Measurements from ENCODE around the gene OR6C2. TPM values are rescaled to one million over a fixed set of nuclear protein-coding genes. Genes with fewer than 3 reads are reported as not detected.
A peak's percentile ranks its signal among the peaks of the same experiment; 100 is the strongest.
"Not testable (repeated sequence)": the region's sequence is repeated elsewhere in the genome, so short reads cannot be mapped to it uniquely, and the experiment has no call there.

The OR6C2 gene
- not detected for total RNA-seq

DNA sequence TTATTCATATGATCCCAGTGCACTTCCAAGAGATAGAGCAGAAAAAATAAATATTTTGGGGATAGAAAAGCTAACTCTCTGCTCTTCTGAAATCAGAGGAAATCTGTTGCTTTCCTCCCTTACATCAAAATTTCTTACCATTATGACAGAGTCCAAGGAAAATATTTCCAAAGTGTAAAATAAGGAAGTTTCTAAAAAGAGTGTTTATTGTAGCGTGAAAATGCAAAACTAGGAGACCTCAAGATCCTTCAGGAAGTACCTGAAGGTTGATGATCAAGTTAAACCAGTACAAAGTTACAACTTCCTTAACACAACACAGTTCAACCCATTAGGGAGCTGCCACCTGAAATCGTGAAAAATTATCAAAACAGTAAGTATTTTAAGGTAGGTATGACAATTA lies at the start of gene OR6C2:
Gene OR6C2, plus strand, starts transcription at position 301 of the 400 bp plus-strand sequence. CDS start 8,138 bp downstream, outside the sequence.
- DNase-seq (ENCODE audit: low spot score) = no peak
- intact Hi-C loops (cut with DNase I) = no loop called here
- no peak for ATAC-seq

DNA sequence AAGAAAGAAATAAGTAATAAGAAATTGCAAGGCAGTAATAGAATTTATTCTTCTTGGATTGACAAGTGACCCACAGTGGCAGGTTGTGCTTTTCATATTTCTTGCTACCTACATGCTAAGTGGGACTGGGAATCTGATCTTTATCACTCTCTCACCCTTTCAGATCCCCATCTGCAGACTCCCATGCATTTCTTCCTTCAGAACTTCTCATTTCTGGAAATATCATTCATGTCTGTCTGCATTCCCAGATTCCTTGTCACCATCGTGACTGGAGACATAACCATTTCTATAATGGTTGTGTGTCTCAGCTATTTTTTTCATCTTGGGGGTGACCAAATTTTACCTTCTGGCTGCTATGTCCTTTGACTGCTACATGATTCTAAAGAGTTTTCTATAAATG lies 47.5 kb upstream of the OR6C2 start:
- no peak for DNase-seq (ENCODE audit: low spot score)
- no peak for ATAC-seq
- intact Hi-C loops (cut with DNase I) = no loop called here

DNA sequence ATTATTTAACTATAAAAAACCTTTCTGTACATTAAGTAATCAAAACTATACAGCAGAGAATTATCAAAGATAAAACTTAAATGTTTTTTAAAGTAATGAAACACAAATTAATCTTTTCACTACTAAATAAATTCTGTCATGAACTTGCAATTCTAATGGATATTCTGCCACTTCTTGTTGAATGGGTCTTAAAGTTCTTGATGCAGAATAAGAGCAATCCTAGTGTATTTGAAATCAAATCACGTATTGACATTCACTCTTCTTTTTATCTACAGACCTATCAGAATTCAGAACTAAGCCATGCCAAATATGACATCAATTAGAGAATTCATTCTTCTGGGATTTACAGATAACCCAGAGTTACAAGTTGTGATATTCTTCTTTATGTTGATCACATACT lies 43.6 kb upstream of the OR6C2 start, which contains the start of gene OR6C65:
Gene OR6C65, plus strand, starts transcription at position 301 of the 400 bp plus-strand sequence. Its CDS starts 0 bp downstream, at position 301.
- ATAC-seq (no peak), DNase-seq (ENCODE audit: low spot score) (no peak)
- intact Hi-C loops (cut with DNase I) = no loop called here

DNA sequence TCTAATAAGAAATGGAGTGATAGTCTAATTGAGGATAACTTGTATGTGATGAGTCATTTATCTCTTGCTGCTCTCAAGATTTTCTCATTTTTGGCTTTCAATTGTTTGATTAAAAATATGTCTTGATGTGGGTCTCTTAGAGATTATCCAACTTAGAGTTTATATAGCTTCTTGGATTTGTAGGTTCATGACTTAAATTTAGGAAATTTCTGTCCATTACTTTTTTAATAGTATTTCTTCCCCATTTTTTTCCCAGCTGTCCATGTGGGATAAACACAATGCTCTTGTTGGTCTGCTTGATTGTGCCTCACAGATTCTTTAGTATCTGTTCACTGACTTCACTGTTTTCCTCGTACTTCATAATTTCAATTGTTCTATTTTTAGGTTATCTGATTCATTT lies 36.0 kb upstream of the OR6C2 start:
- ATAC-seq (no peak), DNase-seq (ENCODE audit: low spot score) (no peak)
- intact Hi-C loops (cut with DNase I) = no loop called here

DNA sequence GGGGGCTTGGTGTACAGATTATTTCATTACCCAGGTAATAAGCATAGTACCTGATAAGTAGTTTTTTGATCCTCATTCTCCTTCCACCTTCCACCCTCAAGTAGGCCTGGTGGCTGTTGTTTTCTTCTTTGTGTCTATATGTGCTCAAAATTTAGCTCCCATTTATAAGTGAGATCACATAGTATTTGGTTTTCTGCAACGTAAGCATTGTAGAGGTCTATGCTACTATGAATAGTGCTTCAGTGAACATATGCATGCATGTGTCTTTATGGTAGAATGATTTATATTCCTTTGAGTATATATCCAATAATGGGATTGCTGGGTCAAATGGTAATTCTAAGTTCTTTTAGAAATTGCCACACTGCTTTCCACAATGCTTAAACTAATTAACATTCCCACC lies 34.7 kb upstream of the OR6C2 start:
- intact Hi-C loops (cut with DNase I); ATAC-seq; DNase-seq (ENCODE audit: low spot score): not testable (repeated sequence)

DNA sequence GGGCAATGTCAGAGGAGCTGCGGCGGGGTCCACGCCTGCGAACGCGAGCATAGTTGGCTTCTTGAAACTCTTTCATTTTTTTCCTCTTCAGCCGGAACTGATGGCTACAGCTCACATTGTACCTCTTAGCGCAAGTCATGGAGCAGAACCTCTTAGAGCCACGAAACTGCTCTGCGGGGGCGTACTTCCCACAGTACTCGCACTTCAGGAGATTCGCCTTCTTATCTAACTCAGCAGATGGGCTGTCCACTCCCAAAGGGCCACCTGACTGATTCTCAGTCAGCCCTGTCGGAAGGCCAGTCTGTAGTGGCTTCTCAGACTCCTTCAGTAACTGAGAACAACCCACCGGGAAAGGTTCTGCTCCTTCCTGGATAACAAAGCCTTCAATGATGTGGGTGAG lies 31.7 kb upstream of the OR6C2 start:
- DNase-seq (ENCODE audit: low spot score); ATAC-seq; intact Hi-C loops (cut with DNase I): not testable (repeated sequence)

DNA sequence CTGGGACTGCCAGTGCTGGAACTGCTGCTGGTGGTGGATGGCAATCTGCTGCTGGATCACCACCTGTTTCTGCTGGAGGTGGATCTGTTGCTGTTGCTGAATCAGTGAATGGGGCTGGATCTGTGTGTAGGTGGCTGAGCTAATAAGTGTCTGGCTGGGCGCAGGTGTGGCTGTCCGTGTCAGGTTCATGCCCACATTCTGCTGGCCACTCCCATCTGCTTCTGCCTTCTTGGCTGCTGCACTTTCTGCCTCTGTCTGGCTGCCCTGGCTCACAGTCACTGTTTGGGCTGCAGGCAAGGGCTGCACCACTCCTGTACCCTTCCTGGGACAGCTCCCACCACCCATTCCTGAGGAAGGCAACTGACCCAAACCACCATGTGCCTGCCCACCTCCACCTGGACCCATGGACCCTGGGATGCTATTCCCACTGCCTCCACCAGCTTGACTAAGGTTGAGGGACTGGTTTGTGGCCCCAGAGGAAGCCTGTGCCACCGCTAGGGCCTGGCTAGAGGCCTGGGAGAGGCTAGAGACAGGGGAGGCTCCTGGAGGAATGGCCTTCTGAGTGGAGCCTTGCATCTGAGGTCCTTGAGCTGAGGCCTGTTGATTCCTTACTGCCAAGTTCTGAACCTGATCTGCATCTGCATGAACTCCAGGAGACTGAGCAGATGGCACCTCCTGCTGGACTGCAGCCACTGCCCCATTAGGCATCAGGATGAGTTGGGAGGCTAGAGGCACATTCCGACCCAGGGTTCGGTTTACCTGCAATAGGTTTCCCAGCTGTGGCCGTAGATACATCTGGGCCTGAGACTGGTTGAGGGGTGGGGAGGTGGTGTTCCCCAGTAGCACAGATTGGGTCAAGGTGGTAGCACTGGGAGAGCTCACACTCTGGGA lies 30.1 kb upstream of the OR6C2 start:
- intact Hi-C loops (cut with DNase I); DNase-seq (ENCODE audit: low spot score): not testable (repeated sequence)
- ATAC-seq = peak; percentile 38

DNA sequence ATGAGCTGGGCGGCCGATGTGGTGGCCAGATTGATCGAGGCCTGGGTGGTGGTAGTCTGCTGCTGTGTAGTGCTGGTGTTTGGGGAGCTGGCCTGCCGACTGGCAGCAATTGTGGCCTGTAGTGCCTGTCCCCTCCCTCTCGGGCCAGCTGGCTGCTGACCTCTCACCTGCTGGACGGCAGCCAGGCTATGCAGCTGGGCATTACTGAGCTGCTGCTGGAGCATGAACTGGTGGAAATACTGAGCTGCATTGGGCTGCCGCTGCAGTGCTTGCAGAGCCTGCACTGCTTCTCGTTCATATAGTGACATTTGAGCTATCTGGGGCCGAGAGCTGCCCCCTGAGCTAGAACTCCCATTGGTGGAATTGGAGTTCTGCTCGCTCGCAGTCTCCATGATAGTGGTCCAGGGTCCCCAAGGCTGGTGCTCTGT lies 29.5 kb upstream of the OR6C2 start:
- intact Hi-C loops (cut with DNase I); DNase-seq (ENCODE audit: low spot score): not testable (repeated sequence)
- ATAC-seq = peak; percentile 28

DNA sequence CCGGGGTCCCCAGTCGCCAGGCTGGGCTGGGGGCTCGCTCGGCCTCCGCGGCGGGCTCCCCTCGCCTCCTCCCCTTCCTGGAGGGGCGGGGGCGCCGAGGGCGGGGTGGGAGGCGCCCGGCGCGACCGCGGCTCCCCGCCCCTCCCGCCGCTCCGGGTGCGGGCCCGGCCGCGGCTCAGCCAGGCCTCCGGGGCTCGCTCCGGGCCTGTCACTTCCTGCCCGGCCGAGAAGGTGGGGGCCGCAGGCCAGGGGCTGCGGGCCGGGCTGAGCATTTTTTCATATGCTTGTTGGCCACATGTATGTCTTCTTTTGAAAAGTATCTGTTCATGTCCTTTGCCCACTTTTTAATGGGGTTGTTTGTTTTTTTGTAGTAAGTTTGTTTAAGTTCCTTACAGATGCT lies 29.0 kb upstream of the OR6C2 start:
- peak; percentile 45 for ATAC-seq
- intact Hi-C loops (cut with DNase I); DNase-seq (ENCODE audit: low spot score): not testable (repeated sequence)

DNA sequence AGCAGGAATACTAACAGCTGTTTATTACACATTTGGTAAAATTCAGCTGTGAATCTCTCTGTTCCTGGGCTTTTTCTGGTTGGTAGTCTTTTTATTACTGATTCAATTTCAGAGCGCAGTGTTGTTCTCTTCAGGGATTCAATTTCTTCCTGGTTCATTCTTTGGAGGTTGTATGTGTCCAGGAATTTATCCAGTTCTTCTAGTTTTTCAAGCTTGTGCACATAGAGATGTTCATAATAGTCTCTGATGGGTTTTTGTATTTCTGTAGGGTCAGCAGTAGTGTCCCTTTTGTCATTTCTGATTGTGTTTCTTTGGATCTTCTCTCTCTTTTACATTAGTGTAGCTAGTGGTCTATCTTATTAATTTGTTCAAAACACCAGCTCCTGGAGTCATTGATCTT lies 26.9 kb upstream of the OR6C2 start:
- ATAC-seq = no peak

DNA sequence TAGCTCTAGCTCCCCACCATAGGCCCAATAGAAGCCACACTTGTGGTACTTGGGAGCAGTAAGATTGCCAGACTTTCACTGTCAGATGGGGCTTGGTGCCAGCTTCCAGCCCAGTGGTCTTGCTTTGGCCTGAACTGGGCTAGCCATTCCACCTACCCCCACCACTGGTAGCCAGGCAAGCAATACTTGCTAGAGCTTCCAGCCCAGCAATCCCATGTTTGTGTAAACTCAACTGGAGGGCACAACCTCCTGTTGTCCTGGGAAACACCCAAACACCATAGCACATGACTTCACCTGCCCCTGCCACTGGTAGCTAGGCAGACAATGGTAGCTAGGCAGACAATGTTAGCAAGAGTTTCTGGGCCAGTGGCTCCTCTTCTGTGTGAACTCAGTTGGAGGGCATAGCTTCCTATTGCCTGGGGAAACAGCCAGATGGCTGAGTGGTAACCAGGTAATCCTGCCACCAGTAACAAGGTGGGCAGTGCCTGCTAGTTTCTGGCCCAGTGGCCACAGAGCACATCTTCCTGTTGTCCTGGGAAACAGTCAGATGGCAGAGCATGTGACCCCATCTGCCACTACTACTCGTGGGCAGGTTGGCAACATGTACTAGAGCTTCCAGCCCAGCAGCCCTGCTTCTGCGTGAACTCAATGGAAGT lies 23.4 kb upstream of the OR6C2 start:
- ATAC-seq = no peak
- intact Hi-C loops (cut with DNase I) = loop anchor here (5.0 kb wide), 1 partner anchor 357 kb away; no protein-coding TSS in a partner anchor

More for the DNA sequence above, 26.9 kb upstream of the OR6C2 start:
- intact Hi-C loops (cut with DNase I) = no loop called here
- DNase-seq (ENCODE audit: low spot score) = no peak

DNA sequence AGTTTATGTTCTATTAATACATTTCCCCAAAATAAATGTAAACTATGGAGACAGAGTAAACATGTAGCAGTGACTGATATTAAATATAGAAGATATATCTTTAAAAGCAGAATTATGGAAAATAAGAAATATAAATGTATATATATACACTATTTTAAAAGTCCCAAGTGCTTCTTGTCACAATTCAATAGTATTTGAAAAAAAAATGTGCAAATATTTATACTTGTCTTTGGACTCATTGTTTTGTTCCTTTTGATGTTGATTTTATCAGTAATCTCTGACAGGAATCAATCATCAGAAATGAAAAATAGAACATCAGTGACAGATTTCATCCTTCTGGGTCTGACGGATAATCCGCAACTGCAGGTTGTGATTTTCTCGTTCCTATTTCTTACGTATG lies 17.9 kb upstream of the OR6C2 start, which contains the start of gene OR6C76:
Gene OR6C76, plus strand, starts transcription at position 301 of the 400 bp plus-strand sequence. Its CDS starts 0 bp downstream, at position 301.
- no peak for DNase-seq (ENCODE audit: low spot score)
- no peak for ATAC-seq
- intact Hi-C loops (cut with DNase I) = no loop called here

More for the DNA sequence above, 23.4 kb upstream of the OR6C2 start:
- DNase-seq (ENCODE audit: low spot score) = no peak

DNA sequence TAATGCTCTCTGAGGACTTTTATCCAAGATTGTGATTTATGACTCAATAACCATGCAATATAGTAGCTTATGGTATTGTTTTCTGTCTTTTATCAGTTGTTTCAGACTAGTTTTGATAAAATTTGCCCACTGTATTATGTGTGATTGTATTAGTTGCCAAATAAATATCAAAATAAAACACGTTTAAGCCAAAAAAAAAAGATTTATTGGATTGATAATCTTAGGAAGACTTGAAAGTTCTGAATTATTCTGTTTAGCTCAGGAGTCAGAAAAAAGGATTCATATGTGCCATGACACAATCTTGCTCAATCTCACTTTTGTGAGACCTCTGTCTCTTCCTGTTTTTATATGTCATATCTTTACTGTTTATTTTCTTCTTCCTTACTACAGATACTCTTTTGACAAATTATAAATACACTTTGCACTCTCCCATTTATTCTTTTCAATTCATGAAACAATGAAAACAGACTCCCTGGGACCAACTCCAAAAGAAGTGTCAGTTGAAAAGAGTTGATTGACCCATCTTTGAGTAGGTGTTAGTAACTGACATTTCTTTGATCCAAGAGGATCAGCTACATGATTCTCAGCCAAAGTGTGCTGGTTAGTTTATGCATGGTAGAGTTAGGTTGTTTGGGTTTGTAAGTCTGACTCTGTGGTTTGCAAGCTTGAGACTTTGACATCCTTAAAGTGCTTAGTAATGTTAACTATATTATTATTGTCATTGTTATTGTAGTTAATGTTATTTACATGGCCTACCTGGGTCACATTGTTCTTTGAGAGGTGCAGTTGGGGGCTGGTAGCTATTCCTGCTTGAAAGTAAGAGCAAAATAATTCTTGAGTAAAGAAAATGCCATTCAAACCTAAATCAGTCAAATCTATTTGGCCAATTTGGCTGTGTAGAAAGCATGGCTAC lies 15.3 kb upstream of the OR6C2 start:
- ATAC-seq = no peak
- intact Hi-C loops (cut with DNase I) = no loop called here
- no peak for DNase-seq (ENCODE audit: low spot score)

DNA sequence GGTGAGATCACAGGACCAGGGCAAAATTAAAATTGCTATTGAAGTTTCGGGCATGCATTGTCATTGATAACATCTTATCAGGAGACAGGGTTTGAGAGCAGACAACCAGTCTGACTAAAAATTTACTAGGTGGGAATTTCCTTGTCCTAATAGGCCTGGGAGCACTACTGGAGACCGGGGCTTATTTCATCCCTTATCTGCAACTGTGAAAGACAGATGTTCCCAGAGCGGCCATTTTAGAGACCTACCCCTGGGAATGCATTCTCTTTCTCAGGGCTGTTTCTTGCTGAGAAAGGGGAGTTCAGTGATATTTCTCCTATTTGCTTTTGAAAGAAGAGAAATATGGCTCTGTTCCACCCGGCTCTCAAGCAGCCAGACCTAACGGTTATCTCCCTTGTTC lies 2.6 kb upstream of the OR6C2 start:
- DNase-seq (ENCODE audit: low spot score); ATAC-seq; intact Hi-C loops (cut with DNase I): not testable (repeated sequence)

DNA sequence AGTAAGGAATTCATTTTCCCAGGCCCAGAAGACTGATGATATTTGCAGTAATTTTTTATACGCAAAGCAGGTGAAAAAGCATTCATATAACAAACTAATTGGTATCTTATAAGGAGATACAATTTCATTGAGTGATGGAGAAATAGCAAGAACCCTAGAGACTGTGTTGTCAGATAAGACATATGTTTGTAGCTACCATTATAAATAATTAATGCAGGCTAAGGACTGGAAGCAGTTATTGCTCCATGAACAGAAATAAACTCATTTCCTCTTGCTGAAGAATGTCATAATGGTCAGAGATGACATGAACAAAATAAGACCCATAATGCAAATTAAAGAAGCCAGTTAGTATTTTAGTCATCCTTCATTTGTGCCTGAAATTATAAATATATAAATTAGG lies 1.5 kb downstream of the OR6C2 start:
- ATAC-seq (no peak), DNase-seq (ENCODE audit: low spot score) (no peak)
- intact Hi-C loops (cut with DNase I) = no loop called here

DNA sequence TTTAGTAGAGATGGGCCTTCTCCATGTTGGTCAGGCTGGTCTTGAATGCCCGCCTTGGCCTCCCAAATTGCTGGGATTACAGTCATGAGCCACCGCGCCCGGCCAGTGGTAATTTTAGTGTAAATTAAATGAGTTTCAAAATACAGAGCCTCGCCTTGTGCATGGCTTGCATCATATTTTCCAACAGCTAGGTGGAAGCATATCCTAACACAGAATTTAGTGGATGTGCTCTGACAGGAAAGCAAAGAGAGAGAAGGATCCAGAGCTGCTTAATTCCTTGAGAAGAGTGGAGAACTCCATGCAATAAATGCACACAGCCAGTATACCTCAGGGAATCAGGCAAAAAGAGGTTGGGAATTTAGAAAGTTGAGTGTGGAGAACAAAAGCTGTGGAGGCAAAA lies 2.5 kb downstream of the OR6C2 start:
- DNase-seq (ENCODE audit: low spot score) (no peak), ATAC-seq (no peak)
- intact Hi-C loops (cut with DNase I) = no loop called here

DNA sequence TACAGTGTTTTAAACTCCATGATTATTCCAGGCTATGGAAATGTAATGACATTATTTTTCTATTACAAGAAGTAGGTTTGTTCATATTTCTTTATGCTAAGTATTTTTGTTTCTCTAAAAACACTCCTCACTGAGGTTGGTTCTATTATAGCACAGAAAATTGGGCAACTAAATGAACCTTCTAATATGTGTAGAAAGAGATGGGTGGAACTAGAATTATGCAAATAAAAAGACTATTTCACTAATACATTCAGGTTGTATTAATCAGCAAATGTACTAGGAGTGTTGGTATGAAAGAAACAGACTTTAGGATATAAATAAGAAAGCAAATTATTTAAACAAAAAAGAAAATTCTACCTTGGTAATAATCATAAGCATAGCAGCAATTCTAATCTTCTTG lies 4.9 kb downstream of the OR6C2 start:
- intact Hi-C loops (cut with DNase I) = no loop called here
- no peak for DNase-seq (ENCODE audit: low spot score)
- ATAC-seq = no peak

DNA sequence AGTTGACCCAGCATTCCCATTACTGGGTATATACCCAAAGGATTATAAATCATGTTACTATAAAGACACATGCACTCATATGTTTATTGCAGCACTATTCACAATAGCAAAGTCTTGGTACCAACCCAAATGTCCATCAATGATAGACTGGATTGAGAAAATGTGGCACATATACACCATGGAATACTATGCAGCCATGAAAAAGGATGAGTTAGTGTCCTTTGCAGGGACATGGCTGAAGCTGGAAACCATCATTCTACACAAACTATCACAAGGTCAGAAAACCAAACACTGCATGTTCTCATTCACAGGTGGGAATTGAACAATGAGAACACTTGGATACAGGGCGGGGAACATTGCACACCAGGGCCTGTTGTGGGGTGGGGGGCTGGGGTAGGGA lies 21.1 kb downstream of the OR6C2 start:
- not testable (repeated sequence) for DNase-seq (ENCODE audit: low spot score)

DNA sequence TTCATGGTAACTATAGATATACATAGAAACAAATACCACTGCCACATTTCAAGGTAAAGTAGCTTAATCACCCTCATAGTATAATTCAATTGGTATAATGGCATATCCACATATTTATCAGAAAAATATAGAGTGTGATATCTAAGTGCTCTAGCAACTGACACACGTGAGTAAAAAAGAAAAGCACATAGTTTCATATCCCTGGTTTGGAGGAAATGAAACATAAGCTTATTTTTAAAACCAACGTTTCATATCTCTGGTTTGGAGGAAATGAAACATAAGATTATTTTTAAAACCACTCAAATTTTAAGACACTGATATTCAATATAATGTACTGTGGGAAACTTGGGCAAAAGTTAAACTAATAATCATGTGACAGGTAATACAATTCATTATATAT lies 24.0 kb downstream of the OR6C2 start:
- DNase-seq (ENCODE audit: low spot score) = no peak
- intact Hi-C loops (cut with DNase I) = no loop called here

More for the DNA sequence above, 21.1 kb downstream of the OR6C2 start:
- ATAC-seq; intact Hi-C loops (cut with DNase I): not testable (repeated sequence)

More for the DNA sequence above, 24.0 kb downstream of the OR6C2 start:
- ATAC-seq = no peak

Measured in sciatic nerve (tissue), 2 donors.